Subcutaneous adipose tissue (tissue), 4 donors: ENCODE measurements around the gene AGRN. TPM values are rescaled to one million over a fixed set of nuclear protein-coding genes. Genes with fewer than 3 reads are reported as not detected.

Experiments used
- CTCF ChIP-seq: fragments of 450-650 bp; IDR thresholded peaks from one replicate; pipeline ENCODE4 v1.5.1; 2016; ENCODE audit warnings: low read depth, mild to moderate bottlenecking, control low read depth, antibody characterized with exemption, moderate library complexity
- total RNA-seq, 4 donors: library from RNA; depleted of rRNA; stranded (reverse); fragments of >200 nt; gene quantifications; one replicate each; pipeline ENCODE4 v1.1.0, GENCODE V29; 2016

AGRN gene
- total RNA-seq, 4 donors from 2014 or later, result 3.8 to 13.2 (median 10.5) TPM

- TF ChIP-seq CTCF, result no peak
These were observed 36.0 kb upstream of the AGRN start for GRCh38 chr1:983798-984475.

GRCh38 chr1:984476-984814, 35.5 kb upstream of the AGRN start:
- no peak for TF ChIP-seq CTCF

- TF ChIP-seq CTCF, result no peak
These were observed 34.8 kb upstream of the AGRN start for GRCh38 chr1:985126-985525.

- no peak for TF ChIP-seq CTCF
These were observed 28.0 kb upstream of the AGRN start for GRCh38 chr1:991895-992294.

GRCh38 chr1:992362-992761, 27.6 kb upstream of the AGRN start:
- no peak for TF ChIP-seq CTCF

- TF ChIP-seq CTCF, result no peak
These were observed 26.4 kb upstream of the AGRN start for GRCh38 chr1:993379-993995.

- TF ChIP-seq CTCF, result no peak
These were observed 24.0 kb upstream of the AGRN start for GRCh38 chr1:995665-996633.
